WTC11 (cell line): ENCODE results near the gene TMED5.

ENCODE experiments used
- ATF1 ChIP-seq: sonication (generic); formaldehyde crosslinking; IDR thresholded peaks from 2 replicates; pipeline ENCODE4 v1.8.1; 2023; ENCODE audit warnings: mild to moderate bottlenecking, moderate library complexity, missing genetic modification reagents
- CREM ChIP-seq: sonication (generic); formaldehyde crosslinking; IDR thresholded peaks from 2 replicates; pipeline ENCODE4 v1.8.1; 2022; ENCODE audit warnings: mild to moderate bottlenecking, missing genetic modification reagents, moderate library complexity
- NFYB ChIP-seq: sonication (generic); formaldehyde crosslinking; conservative IDR thresholded peaks from 2 replicates; pipeline ENCODE4 v1.8.0; 2022; ENCODE audit warnings: low read depth, missing genetic modification reagents
- RELA ChIP-seq: sonication (generic); formaldehyde crosslinking; IDR thresholded peaks from 2 replicates; pipeline ENCODE4 v1.8.1; 2022; ENCODE audit warnings: missing genetic modification reagents, mild to moderate bottlenecking, borderline replicate concordance
- ZNF396 ChIP-seq: fragments of 250-450 bp; sonication (Bioruptor Pico); IDR thresholded peaks from 2 replicates; pipeline ENCODE4 v1.8.0; 2021; ENCODE audit warnings: mild to moderate bottlenecking, moderate library complexity, borderline replicate concordance

DNA sequence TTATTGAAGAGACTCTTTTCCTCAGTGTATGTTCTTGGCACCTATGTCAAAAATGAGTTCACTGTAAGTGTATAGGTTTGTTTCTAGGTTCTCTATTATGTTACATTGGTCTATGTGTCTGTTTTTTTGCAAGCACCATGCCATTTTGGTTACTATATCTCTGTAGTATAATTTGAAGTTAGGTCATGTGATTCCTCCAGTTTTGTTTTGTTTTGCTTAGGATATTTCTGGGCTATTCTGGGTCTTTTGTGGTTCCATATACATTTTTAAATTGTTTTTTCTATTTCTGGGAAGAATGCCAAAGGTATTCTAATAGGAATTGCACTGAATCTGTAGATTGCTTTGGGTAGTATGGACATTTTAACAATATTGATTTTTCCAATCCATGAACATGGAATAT lies 13.2 kb downstream of the TMED5 start:
- TF ChIP-seq ZNF396 (CRISPR knock-in tag) (no peak), ATF1 (CRISPR knock-in tag) (no peak), RELA (CRISPR knock-in tag) (no peak), NFYB (CRISPR knock-in tag) (no peak), CREM (no peak)
